ENCODE data around the gene C2orf49.

Gene C2orf49

GRCh38 chr2:105337122-105338019 lies at the start of gene C2orf49:
C2orf49 (plus strand) TSS chr2:105337540; CDS start chr2:105337588, 48 bp downstream.
- no peak for TF ChIP-seq CTCF (IDR thresholded peaks at IDR 0.05; ENCODE audit: control insufficient read depth, extremely low read depth, insufficient read depth)
- H3K4me3 ChIP-seq (ENCODE audit: low read depth, low read length): peak within 1 kb of the TSS; percentile 97
- DNase-seq (ENCODE audit: low read depth): peak; percentile 47

GRCh38 chr2:105287692-105288091 lies 49.6 kb upstream of the C2orf49 start:
- DNase-seq (ENCODE audit: low read depth): peak; percentile 13
- no peak overlapping the region for H3K4me3 ChIP-seq (ENCODE audit: low read depth, low read length)
- TF ChIP-seq CTCF (IDR thresholded peaks at IDR 0.05; ENCODE audit: control insufficient read depth, extremely low read depth, insufficient read depth): peak; percentile 52

- no peak for DNase-seq (ENCODE audit: low read depth)
- TF ChIP-seq CTCF (IDR thresholded peaks at IDR 0.05; ENCODE audit: control insufficient read depth, extremely low read depth, insufficient read depth): no peak
- no peak overlapping the region for H3K4me3 ChIP-seq (ENCODE audit: low read depth, low read length)
These were observed 49.2 kb upstream of the C2orf49 start for GRCh38 chr2:105288133-105288532.

GRCh38 chr2:105290981-105291660 lies 46.2 kb upstream of the C2orf49 start:
- no peak for TF ChIP-seq CTCF (IDR thresholded peaks at IDR 0.05; ENCODE audit: control insufficient read depth, extremely low read depth, insufficient read depth)
- H3K4me3 ChIP-seq (ENCODE audit: low read depth, low read length): no peak overlapping the region
- no peak for DNase-seq (ENCODE audit: low read depth)

- no peak for DNase-seq (ENCODE audit: low read depth)
- H3K4me3 ChIP-seq (ENCODE audit: low read depth, low read length): no peak overlapping the region
- TF ChIP-seq CTCF (IDR thresholded peaks at IDR 0.05; ENCODE audit: control insufficient read depth, extremely low read depth, insufficient read depth): no peak
These were observed 45.4 kb upstream of the C2orf49 start for GRCh38 chr2:105291981-105292380.

GRCh38 chr2:105294046-105294445 lies 43.3 kb upstream of the C2orf49 start:
- no peak overlapping the region for H3K4me3 ChIP-seq (ENCODE audit: low read depth, low read length)
- DNase-seq (ENCODE audit: low read depth): no peak
- no peak for TF ChIP-seq CTCF (IDR thresholded peaks at IDR 0.05; ENCODE audit: control insufficient read depth, extremely low read depth, insufficient read depth)

Data from LNCaP clone FGC (cell line).